HG03521 (cell line): ENCODE measurements around the gene RPF1.
A peak's percentile ranks its signal among the peaks of the same experiment; 100 is the strongest.
"Not testable (repeated sequence)": the region's sequence is repeated elsewhere in the genome, so short reads cannot be mapped to it uniquely, and the experiment has no call there.

Experiments
- ATAC-seq: cut with Tn5 transposase; IDR thresholded peaks from one replicate; pipeline ENCODE4 v1.9.1; 2021; ENCODE audit warnings: mild to moderate bottlenecking, moderate library complexity; ENCODE audit not compliant: unreplicated experiment

RPF1 gene

GRCh38 chr1:84489766-84490165 is 10.7 kb downstream of the RPF1 start:
- no peak for ATAC-seq

GRCh38 chr1:84492726-84493125 is 13.7 kb downstream of the RPF1 start:
- ATAC-seq, result no peak

GRCh38 chr1:84493747-84494146 is 14.7 kb downstream of the RPF1 start:
- ATAC-seq, result no peak

GRCh38 chr1:84496498-84496897 is 17.4 kb downstream of the RPF1 start:
- no peak for ATAC-seq

GRCh38 chr1:84497631-84498275 is 18.7 kb downstream of the RPF1 start:
- ATAC-seq, result no peak

- no peak for ATAC-seq
These were observed 23.9 kb downstream of the RPF1 start for GRCh38 chr1:84502927-84503326.

- ATAC-seq, result no peak
These were observed 25.8 kb downstream of the RPF1 start for GRCh38 chr1:84504580-84505492.

- ATAC-seq, result peak; percentile 31
These were observed 26.5 kb downstream of the RPF1 start for GRCh38 chr1:84505493-84506001.

- ATAC-seq, result peak; percentile 82
These were observed 27.1 kb downstream of the RPF1 start, which contains the start of the genes GNG5 and SPATA1 for GRCh38 chr1:84506002-84506728. TSS of gene GNG5 (minus strand) at chr1:84506581. CDS start at chr1:84506091, 490 bp downstream. TSS of gene SPATA1 (plus strand) at chr1:84506386. CDS start at chr1:84516360, 9,974 bp downstream.

GRCh38 chr1:84506729-84507453 is 27.8 kb downstream of the RPF1 start:
- ATAC-seq, result no peak

GRCh38 chr1:84507887-84508286 is 28.8 kb downstream of the RPF1 start:
- ATAC-seq, result not testable (repeated sequence)

- no peak for ATAC-seq
These were observed 29.4 kb downstream of the RPF1 start for GRCh38 chr1:84508510-84508909.

GRCh38 chr1:84509029-84509428 is 30.0 kb downstream of the RPF1 start:
- ATAC-seq, result no peak

- ATAC-seq, result no peak
These were observed 31.1 kb downstream of the RPF1 start for GRCh38 chr1:84510165-84510564.

GRCh38 chr1:84510668-84511067 is 31.6 kb downstream of the RPF1 start:
- no peak for ATAC-seq

- no peak for ATAC-seq
These were observed 45.5 kb downstream of the RPF1 start for GRCh38 chr1:84524590-84524989.

- ATAC-seq, result no peak
These were observed 46.7 kb downstream of the RPF1 start for GRCh38 chr1:84525779-84526178.

GRCh38 chr1:84538599-84538998 is 59.5 kb downstream of the RPF1 start:
- no peak for ATAC-seq

GRCh38 chr1:84539972-84540371 is 60.9 kb downstream of the RPF1 start:
- ATAC-seq, result no peak

- ATAC-seq, result no peak
These were observed 61.7 kb downstream of the RPF1 start for GRCh38 chr1:84540759-84541158.
